Activated CD4-positive, alpha-beta T cell treated with anti-CD3 and anti-CD28 coated beads, Interleukin-2, amount 50 U/mL, for 48 hours (primary cell): ENCODE data around the gene UBAP1L.
A peak's percentile ranks its signal among the peaks of the same experiment; 100 is the strongest.
"Not testable (repeated sequence)": the region's sequence is repeated elsewhere in the genome, so short reads cannot be mapped to it uniquely, and the experiment has no call there.

Experiments
- DNase-seq, 2 experiments: peaks; one replicate each; pipeline ENCODE4 v3.0.0-alpha.2; 2020

Gene UBAP1L

GRCh38 chr15:65115086-65115485 is at the start of gene UBAP1L:
UBAP1L (minus strand) TSS chr15:65115200; CDS start chr15:65106215, 8,985 bp downstream.
- no peak for DNase-seq

GRCh38 chr15:65164139-65164538 is 49.1 kb upstream of the UBAP1L start:
- no peak for DNase-seq

- no peak for DNase-seq
Observed at GRCh38 chr15:65163041-65163440, 48.0 kb upstream of the UBAP1L start.

GRCh38 chr15:65156692-65157091 is 41.7 kb upstream of the UBAP1L start:
- no peak for DNase-seq

GRCh38 chr15:65154720-65155119 is 39.7 kb upstream of the UBAP1L start:
- no peak for DNase-seq

- DNase-seq = no peak
Observed at GRCh38 chr15:65147902-65148301, 32.9 kb upstream of the UBAP1L start.

GRCh38 chr15:65146438-65146837 is 31.4 kb upstream of the UBAP1L start:
- no peak for DNase-seq

- DNase-seq = not testable (repeated sequence)
Observed at GRCh38 chr15:65138631-65139030, 23.6 kb upstream of the UBAP1L start.

- not testable (repeated sequence) for DNase-seq
Observed at GRCh38 chr15:65137893-65138292, 22.9 kb upstream of the UBAP1L start.

GRCh38 chr15:65137089-65137488 is 22.1 kb upstream of the UBAP1L start:
- DNase-seq = not testable (repeated sequence)

- DNase-seq = no peak
Observed at GRCh38 chr15:65134538-65134937, 19.5 kb upstream of the UBAP1L start.

- DNase-seq = peak; percentile 79 to 85
Observed at GRCh38 chr15:65133548-65134200, 18.7 kb upstream of the UBAP1L start, which contains the start of gene PDCD7. PDCD7 (minus strand) TSS chr15:65133808; CDS start chr15:65133781, 27 bp downstream.

GRCh38 chr15:65132878-65133547 is 18.0 kb upstream of the UBAP1L start:
- DNase-seq = peak; percentile 20 to 35

GRCh38 chr15:65130941-65131340 is 15.9 kb upstream of the UBAP1L start:
- DNase-seq = no peak

- DNase-seq = no peak
Observed at GRCh38 chr15:65115542-65115941, 542 bp upstream of the UBAP1L start.

- DNase-seq = no peak
Observed at GRCh38 chr15:65110676-65111292, 4.2 kb downstream of the UBAP1L start.

GRCh38 chr15:65106011-65106590 is 8.9 kb downstream of the UBAP1L start:
- no peak for DNase-seq

- no peak for DNase-seq
Observed at GRCh38 chr15:65105038-65105437, 10.0 kb downstream of the UBAP1L start.

GRCh38 chr15:65102912-65103311 is 12.1 kb downstream of the UBAP1L start:
- no peak for DNase-seq

- DNase-seq = no peak
Observed at GRCh38 chr15:65101891-65102708, 12.9 kb downstream of the UBAP1L start.

- peak; percentile 65 to 73 for DNase-seq
Observed at GRCh38 chr15:65101411-65101890, 13.5 kb downstream of the UBAP1L start.

GRCh38 chr15:65100442-65100841 is 14.6 kb downstream of the UBAP1L start:
- DNase-seq = no peak

GRCh38 chr15:65099801-65100200 is 15.2 kb downstream of the UBAP1L start:
- not testable (repeated sequence) for DNase-seq
